Measurements from ENCODE around the gene VCAN.

DNA sequence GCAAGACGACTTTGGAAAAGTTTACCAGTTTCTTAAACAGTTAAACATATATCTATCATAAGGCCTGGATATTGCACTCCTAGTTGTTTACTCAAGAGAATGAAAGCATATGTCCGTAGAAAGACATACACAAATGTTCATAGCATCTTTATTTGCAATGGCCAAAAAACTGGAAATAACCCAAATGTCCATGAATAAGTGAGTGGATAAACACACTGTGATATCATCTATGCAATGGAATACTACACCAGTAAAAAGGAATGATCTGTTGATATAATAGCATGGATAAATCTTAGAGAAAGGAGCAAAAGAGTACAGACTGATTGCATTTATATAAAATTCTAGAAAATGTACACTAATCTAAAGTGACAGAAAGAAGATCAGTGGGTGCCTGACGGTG is 28.0 kb upstream of the VCAN start:
- TF ChIP-seq EZH2 (IDR thresholded peaks at IDR 0.05; ENCODE audit: low read depth, unreplicated experiment) = no peak
- TF ChIP-seq, protein P1, sequence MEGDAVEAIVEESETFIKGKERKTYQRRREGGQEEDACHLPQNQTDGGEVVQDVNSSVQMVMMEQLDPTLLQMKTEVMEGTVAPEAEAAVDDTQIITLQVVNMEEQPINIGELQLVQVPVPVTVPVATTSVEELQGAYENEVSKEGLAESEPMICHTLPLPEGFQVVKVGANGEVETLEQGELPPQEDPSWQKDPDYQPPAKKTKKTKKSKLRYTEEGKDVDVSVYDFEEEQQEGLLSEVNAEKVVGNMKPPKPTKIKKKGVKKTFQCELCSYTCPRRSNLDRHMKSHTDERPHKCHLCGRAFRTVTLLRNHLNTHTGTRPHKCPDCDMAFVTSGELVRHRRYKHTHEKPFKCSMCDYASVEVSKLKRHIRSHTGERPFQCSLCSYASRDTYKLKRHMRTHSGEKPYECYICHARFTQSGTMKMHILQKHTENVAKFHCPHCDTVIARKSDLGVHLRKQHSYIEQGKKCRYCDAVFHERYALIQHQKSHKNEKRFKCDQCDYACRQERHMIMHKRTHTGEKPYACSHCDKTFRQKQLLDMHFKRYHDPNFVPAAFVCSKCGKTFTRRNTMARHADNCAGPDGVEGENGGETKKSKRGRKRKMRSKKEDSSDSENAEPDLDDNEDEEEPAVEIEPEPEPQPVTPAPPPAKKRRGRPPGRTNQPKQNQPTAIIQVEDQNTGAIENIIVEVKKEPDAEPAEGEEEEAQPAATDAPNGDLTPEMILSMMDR (conservative IDR thresholded peaks at IDR 0.05; ENCODE audit: low read depth in 2 of 2) = no peak
- TF ChIP-seq, protein P2, sequence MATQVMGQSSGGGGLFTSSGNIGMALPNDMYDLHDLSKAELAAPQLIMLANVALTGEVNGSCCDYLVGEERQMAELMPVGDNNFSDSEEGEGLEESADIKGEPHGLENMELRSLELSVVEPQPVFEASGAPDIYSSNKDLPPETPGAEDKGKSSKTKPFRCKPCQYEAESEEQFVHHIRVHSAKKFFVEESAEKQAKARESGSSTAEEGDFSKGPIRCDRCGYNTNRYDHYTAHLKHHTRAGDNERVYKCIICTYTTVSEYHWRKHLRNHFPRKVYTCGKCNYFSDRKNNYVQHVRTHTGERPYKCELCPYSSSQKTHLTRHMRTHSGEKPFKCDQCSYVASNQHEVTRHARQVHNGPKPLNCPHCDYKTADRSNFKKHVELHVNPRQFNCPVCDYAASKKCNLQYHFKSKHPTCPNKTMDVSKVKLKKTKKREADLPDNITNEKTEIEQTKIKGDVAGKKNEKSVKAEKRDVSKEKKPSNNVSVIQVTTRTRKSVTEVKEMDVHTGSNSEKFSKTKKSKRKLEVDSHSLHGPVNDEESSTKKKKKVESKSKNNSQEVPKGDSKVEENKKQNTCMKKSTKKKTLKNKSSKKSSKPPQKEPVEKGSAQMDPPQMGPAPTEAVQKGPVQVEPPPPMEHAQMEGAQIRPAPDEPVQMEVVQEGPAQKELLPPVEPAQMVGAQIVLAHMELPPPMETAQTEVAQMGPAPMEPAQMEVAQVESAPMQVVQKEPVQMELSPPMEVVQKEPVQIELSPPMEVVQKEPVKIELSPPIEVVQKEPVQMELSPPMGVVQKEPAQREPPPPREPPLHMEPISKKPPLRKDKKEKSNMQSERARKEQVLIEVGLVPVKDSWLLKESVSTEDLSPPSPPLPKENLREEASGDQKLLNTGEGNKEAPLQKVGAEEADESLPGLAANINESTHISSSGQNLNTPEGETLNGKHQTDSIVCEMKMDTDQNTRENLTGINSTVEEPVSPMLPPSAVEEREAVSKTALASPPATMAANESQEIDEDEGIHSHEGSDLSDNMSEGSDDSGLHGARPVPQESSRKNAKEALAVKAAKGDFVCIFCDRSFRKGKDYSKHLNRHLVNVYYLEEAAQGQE (IDR thresholded peaks at IDR 0.05; ENCODE audit: unreplicated experiment) = no peak
- TF ChIP-seq ZNF331 (CRISPR knock-in tag; IDR thresholded peaks at IDR 0.05; ENCODE audit: low read depth) = no peak
- no peak for TF ChIP-seq POLR2AphosphoS5 (IDR thresholded peaks at IDR 0.05; ENCODE audit: low read depth)
- no peak for TF ChIP-seq JUNB (IDR thresholded peaks at IDR 0.05; ENCODE audit: unreplicated experiment)
- TF ChIP-seq EZH2phosphoT487 (IDR thresholded peaks at IDR 0.05; ENCODE audit: unreplicated experiment) = no peak
- TF ChIP-seq CREB1 (CRISPR knock-in tag; IDR thresholded peaks at IDR 0.05; ENCODE audit: low read depth) = no peak
- TF ChIP-seq ZNF114 (CRISPR knock-in tag; IDR thresholded peaks at IDR 0.05) = no peak
- no peak for TF ChIP-seq STAT1 (IDR thresholded peaks at IDR 0.05; ENCODE audit: unreplicated experiment)
- TF ChIP-seq NANOG (IDR thresholded peaks at IDR 0.05; ENCODE audit: borderline replicate concordance) = no peak
- TF ChIP-seq, protein P3, sequence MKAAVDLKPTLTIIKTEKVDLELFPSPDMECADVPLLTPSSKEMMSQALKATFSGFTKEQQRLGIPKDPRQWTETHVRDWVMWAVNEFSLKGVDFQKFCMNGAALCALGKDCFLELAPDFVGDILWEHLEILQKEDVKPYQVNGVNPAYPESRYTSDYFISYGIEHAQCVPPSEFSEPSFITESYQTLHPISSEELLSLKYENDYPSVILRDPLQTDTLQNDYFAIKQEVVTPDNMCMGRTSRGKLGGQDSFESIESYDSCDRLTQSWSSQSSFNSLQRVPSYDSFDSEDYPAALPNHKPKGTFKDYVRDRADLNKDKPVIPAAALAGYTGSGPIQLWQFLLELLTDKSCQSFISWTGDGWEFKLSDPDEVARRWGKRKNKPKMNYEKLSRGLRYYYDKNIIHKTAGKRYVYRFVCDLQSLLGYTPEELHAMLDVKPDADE (IDR thresholded peaks at IDR 0.05) = no peak
- TF ChIP-seq, protein P4, sequence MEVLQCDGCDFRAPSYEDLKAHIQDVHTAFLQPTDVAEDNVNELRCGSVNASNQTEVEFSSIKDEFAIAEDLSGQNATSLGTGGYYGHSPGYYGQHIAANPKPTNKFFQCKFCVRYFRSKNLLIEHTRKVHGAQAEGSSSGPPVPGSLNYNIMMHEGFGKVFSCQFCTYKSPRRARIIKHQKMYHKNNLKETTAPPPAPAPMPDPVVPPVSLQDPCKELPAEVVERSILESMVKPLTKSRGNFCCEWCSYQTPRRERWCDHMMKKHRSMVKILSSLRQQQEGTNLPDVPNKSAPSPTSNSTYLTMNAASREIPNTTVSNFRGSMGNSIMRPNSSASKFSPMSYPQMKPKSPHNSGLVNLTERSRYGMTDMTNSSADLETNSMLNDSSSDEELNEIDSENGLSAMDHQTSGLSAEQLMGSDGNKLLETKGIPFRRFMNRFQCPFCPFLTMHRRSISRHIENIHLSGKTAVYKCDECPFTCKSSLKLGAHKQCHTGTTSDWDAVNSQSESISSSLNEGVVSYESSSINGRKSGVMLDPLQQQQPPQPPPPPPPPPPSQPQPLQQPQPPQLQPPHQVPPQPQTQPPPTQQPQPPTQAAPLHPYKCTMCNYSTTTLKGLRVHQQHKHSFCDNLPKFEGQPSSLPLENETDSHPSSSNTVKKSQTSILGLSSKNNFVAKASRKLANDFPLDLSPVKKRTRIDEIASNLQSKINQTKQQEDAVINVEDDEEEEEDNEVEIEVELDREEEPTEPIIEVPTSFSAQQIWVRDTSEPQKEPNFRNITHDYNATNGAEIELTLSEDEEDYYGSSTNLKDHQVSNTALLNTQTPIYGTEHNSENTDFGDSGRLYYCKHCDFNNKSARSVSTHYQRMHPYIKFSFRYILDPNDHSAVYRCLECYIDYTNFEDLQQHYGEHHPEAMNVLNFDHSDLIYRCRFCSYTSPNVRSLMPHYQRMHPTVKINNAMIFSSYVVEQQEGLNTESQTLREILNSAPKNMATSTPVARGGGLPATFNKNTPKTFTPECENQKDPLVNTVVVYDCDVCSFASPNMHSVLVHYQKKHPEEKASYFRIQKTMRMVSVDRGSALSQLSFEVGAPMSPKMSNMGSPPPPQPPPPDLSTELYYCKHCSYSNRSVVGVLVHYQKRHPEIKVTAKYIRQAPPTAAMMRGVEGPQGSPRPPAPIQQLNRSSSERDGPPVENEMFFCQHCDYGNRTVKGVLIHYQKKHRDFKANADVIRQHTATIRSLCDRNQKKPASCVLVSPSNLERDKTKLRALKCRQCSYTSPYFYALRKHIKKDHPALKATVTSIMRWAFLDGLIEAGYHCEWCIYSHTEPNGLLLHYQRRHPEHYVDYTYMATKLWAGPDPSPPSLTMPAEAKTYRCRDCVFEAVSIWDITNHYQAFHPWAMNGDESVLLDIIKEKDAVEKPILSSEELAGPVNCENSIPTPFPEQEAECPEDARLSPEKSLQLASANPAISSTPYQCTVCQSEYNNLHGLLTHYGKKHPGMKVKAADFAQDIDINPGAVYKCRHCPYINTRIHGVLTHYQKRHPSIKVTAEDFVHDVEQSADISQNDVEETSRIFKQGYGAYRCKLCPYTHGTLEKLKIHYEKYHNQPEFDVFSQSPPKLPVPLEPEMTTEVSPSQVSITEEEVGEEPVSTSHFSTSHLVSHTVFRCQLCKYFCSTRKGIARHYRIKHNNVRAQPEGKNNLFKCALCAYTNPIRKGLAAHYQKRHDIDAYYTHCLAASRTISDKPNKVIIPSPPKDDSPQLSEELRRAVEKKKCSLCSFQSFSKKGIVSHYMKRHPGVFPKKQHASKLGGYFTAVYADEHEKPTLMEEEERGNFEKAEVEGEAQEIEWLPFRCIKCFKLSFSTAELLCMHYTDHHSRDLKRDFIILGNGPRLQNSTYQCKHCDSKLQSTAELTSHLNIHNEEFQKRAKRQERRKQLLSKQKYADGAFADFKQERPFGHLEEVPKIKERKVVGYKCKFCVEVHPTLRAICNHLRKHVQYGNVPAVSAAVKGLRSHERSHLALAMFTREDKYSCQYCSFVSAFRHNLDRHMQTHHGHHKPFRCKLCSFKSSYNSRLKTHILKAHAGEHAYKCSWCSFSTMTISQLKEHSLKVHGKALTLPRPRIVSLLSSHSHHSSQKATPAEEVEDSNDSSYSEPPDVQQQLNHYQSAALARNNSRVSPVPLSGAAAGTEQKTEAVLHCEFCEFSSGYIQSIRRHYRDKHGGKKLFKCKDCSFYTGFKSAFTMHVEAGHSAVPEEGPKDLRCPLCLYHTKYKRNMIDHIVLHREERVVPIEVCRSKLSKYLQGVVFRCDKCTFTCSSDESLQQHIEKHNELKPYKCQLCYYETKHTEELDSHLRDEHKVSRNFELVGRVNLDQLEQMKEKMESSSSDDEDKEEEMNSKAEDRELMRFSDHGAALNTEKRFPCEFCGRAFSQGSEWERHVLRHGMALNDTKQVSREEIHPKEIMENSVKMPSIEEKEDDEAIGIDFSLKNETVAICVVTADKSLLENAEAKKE (CRISPR knock-in tag; IDR thresholded peaks at IDR 0.05) = no peak

All from GM23338 (cell line).